DMS153 treated with DMSO at 0.1 percent for 48 hours (cell line): ENCODE results near the gene ADGRV1.
"Not testable (repeated sequence)": the region's sequence is repeated elsewhere in the genome, so short reads cannot be mapped to it uniquely, and the experiment has no call there.

ENCODE experiments used
- DNase-seq: peaks from one replicate; lab custom pipeline; 2025; ENCODE audit not compliant: unreplicated experiment; lab: John Stamatoyannopoulos, UW

Gene ADGRV1

GRCh38 chr5:90590170-90590569 lies 31.6 kb downstream of the ADGRV1 start:
- no peak for DNase-seq

DNA sequence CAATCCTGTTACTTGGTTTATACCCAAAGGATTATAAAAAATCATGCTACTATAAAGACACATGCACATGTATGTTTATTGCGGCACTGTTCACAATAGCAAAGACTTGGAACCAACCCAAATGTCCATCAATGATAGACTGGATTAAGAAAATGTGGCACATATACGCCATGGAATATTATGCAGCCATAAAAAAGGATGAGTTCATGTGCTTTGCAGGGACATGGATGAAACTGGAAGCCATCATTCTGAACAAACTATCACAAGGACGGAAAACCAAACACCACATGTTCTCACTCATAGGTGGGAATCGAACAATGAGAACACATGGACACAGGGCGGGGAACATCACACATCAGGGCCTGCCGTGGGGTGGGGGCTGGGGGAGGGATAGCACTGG lies 34.5 kb downstream of the ADGRV1 start:
- not testable (repeated sequence) for DNase-seq

- DNase-seq = not testable (repeated sequence)
These were observed 37.2 kb downstream of the ADGRV1 start for GRCh38 chr5:90595766-90596165.

DNA sequence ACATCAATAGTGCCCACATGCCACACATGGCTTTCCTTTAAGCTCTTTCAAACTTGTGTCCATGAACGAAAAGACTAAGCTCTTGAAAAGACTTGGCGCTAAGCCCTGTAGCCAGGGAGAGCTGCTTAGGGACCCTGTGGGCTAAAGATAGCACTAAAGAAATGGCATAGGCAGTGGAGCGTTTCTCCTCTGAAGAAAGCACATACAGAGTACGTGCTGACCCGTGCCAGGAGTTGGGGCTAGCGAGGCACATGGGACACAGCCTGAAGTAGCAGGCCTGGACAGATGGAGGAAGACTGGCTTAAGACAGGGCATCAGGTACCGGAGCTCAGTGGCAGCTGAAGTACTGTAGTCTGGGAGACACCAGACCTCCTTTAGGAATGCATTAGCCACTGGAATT lies 39.7 kb downstream of the ADGRV1 start:
- DNase-seq = no peak

DNA sequence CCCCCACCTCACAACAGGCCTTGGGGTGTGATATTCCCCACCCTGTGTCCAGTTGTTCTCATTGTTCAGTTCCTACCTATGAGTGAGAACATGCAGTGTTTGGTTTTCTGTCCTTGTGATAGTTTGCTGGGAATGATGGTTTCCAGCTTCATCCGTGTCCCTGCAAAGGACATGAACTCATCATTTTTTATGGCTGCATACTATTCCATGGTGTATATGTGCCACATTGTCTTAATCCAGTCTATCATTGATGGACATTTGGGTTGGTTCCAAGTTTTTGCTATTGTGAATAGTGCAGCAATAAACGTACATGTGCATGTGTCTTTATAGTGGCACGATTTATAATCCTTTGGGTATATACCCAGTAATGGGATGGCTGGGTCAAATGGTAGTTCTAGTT lies 41.7 kb downstream of the ADGRV1 start:
- DNase-seq = not testable (repeated sequence)

GRCh38 chr5:90601468-90601867 lies 42.9 kb downstream of the ADGRV1 start:
- DNase-seq = no peak

- no peak for DNase-seq
These were observed 44.1 kb downstream of the ADGRV1 start for GRCh38 chr5:90602681-90603080.

DNA sequence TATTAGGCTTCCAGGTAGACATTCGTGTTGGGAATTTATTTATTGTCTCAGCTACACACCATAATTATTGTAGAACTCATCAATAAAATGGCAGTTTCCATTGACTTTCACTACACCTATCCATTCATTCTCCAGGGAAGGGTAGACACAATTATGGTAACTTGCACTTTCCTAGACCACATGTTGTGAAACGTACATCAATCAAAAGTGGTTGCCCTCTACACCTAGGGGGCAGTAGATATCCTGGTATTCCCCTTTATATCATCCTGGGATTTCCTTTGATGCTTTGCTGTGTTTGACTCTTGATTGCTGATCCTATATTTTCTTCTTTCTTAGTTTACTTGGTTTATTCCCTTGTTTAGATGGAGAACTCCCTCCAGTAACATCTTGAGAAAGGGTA lies 47.9 kb downstream of the ADGRV1 start:
- DNase-seq = no peak

- DNase-seq = no peak
These were observed 54.3 kb downstream of the ADGRV1 start for GRCh38 chr5:90612919-90613318.

GRCh38 chr5:90613459-90613858 lies 54.9 kb downstream of the ADGRV1 start:
- no peak for DNase-seq

DNA sequence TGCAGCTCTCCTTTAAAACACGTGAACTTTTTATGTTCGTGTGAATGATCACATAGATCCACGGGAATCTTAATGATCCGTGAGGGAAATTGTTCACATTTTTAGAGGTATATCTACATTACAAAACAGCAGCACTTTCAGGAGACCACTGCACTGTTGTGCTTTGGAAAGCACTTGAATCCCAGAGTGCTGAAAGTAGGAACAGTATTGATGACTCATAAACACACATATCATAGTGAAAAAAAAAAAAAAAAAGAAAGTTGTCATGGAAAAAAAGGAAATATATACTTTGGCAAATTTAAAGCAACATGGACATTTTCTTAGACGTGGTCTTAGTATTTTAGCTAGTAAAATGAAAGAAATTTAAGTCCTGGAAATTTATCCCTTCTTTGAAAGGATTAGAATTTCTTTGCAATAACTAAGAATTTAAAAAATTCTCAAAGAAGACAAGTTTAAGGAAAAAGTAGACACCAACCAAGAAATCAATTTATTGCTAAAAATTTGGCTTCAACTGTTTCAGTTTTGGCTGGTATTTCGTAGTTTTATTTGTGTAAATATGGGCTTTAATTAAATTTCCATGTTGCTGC lies 55.4 kb downstream of the ADGRV1 start:
- DNase-seq = no peak

DNA sequence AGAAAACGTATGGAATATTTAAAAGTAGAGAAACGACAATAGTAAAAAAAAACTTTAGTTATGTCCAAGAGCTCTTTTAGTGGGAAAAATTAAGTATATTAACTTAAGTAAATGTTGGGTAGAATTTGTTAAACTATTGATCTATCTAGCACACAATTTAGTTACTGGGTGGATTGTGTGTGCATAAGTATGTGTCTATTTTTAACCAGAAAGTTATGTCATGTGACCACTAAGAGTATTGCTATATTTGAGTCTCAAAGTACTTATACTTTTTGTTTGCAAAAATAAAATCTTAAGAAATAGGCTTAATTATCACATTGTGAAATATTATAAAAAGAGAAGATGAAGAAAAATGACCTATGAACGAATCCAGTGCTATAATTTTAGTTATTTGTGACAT lies 56.8 kb downstream of the ADGRV1 start:
- DNase-seq = no peak

- DNase-seq = no peak
These were observed 59.5 kb downstream of the ADGRV1 start for GRCh38 chr5:90618071-90618470.

- DNase-seq = not testable (repeated sequence)
These were observed 61.2 kb downstream of the ADGRV1 start for GRCh38 chr5:90619762-90620161.

- no peak for DNase-seq
These were observed 63.3 kb downstream of the ADGRV1 start for GRCh38 chr5:90621848-90622247.

GRCh38 chr5:90626493-90626892 lies 67.9 kb downstream of the ADGRV1 start:
- DNase-seq = no peak

DNA sequence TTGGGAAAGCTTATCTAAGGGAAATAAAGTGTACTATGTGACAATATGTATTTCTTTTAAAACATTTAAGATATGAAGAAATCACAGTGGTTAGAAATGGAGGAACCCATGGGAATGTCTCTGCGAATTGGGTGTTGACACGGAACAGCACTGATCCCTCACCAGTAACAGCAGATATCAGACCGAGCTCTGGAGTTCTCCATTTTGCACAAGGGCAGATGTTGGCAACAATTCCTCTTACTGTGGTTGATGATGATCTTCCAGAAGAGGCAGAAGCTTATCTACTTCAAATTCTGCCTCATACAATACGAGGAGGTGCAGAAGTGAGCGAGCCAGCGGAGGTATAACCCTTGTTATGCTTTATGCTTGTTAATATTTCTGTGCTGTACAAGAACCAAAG lies 69.9 kb downstream of the ADGRV1 start:
- DNase-seq = no peak

- no peak for DNase-seq
These were observed 74.2 kb downstream of the ADGRV1 start for GRCh38 chr5:90632791-90633190.

DNA sequence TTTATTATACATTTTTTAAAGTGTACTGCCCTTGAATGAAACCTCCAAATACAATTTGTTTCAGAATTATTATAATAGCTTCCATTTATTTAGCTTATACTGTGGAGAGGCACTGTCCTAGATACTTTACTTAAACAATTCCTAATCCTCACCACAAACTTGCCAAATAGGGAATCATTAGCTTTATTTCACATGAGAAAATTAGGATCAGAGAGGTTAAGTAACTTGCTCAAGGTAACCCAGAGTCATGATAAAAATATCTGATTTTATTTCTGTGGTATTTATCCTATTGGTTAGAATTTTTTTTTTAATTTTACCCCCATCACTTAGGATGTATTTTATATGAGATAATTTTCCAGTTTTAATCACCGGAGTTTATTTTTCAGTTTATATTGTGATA lies 78.4 kb downstream of the ADGRV1 start:
- no peak for DNase-seq

GRCh38 chr5:90637731-90638130 lies 79.1 kb downstream of the ADGRV1 start:
- no peak for DNase-seq

DNA sequence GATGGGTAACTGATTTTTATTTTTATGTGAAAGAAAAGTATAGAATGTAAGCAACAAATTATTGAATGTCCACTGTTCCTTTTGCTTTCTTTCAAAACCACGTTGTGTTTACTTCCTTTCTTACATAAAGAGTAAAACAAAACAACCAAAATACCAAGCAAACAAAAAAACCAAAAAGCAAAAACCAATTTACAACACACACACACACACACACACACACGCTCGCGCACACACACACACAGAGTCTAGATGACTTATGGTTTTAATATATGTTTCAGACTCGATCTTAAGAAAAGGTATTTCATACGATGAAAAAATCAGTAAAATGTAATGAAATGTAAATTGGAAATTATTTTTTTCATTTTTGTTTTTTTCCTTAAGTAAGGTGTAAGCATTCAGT lies 80.3 kb downstream of the ADGRV1 start:
- DNase-seq = no peak

- DNase-seq = no peak
These were observed 82.0 kb downstream of the ADGRV1 start for GRCh38 chr5:90640484-90641059.

DNA sequence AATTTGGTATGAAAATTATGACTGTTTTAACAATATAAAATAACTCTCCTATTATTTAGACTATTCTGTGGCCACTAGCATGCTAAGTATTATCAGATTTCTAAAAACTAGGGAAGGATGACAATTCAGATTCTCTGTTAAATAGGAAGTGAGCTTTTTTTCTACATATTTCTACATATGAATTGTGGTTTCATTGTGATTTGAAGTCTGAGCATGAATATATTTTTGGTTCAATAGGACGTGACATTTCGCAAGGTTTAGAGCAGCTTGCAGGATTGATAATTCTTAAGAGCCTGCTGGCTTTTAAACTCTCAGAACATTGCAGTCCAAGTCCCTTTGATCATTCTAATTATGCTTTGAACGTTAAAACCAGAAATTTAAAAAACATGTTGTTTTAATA lies 82.9 kb downstream of the ADGRV1 start:
- no peak for DNase-seq
